ENCODE data around the gene NQO1.
A peak's percentile ranks its signal among the peaks of the same experiment; 100 is the strongest.
"Not testable (repeated sequence)": the region's sequence is repeated elsewhere in the genome, so short reads cannot be mapped to it uniquely, and the experiment has no call there.

The NQO1 gene

GRCh38 chr16:69726313-69727060 lies at the start of gene NQO1:
TSS of gene NQO1 (minus strand) at chr16:69726560. CDS start at chr16:69726439, 121 bp downstream.
- peak; percentile 54 to 81 for DNase-seq

- DNase-seq: no peak
These were observed 49.2 kb upstream of the NQO1 start for GRCh38 chr16:69775563-69775962.

- no peak for DNase-seq
These were observed 47.0 kb upstream of the NQO1 start for GRCh38 chr16:69773260-69773947.

- no peak for DNase-seq
These were observed 45.2 kb upstream of the NQO1 start for GRCh38 chr16:69771651-69771967.

- no peak for DNase-seq
These were observed 43.0 kb upstream of the NQO1 start for GRCh38 chr16:69769404-69769803.

GRCh38 chr16:69768666-69769065 lies 42.3 kb upstream of the NQO1 start:
- no peak for DNase-seq

- DNase-seq: no peak
These were observed 41.3 kb upstream of the NQO1 start for GRCh38 chr16:69767459-69768229.

- DNase-seq: no peak
These were observed 37.2 kb upstream of the NQO1 start for GRCh38 chr16:69763599-69763942.

GRCh38 chr16:69762814-69763598 lies 36.6 kb upstream of the NQO1 start:
- no peak for DNase-seq

- DNase-seq: peak; percentile 24 to 41
These were observed 35.8 kb upstream of the NQO1 start, which contains the start of gene WWP2 for GRCh38 chr16:69761983-69762813. TSS of gene WWP2 (plus strand) at chr16:69762332. CDS start at chr16:69787011, 24,679 bp downstream.

GRCh38 chr16:69757375-69757774 lies 31.0 kb upstream of the NQO1 start:
- not testable (repeated sequence) for DNase-seq

GRCh38 chr16:69756705-69757104 lies 30.3 kb upstream of the NQO1 start:
- no peak for DNase-seq

- peak; percentile 88 to 89 for DNase-seq
These were observed 28.3 kb upstream of the NQO1 start, which contains the start of gene NOB1 for GRCh38 chr16:69754469-69755310. TSS of gene NOB1 (minus strand) at chr16:69754926. CDS start at chr16:69754910, 16 bp downstream.

- no peak for DNase-seq
These were observed 27.7 kb upstream of the NQO1 start for GRCh38 chr16:69754143-69754468.

GRCh38 chr16:69748694-69749345 lies 22.5 kb upstream of the NQO1 start:
- DNase-seq: no peak

- DNase-seq: no peak
These were observed 20.8 kb upstream of the NQO1 start for GRCh38 chr16:69747115-69747514.

GRCh38 chr16:69745959-69746358 lies 19.6 kb upstream of the NQO1 start:
- DNase-seq: no peak

GRCh38 chr16:69745232-69745612 lies 18.9 kb upstream of the NQO1 start:
- DNase-seq: no peak

GRCh38 chr16:69744363-69745231 lies 18.2 kb upstream of the NQO1 start:
- DNase-seq: no peak

All from NCI-H187 (cell line).